Chondrocyte (in vitro differentiated cells): ENCODE results near the gene TMUB2. TPM values are rescaled to one million over a fixed set of nuclear protein-coding genes. Genes with fewer than 3 reads are reported as not detected.

Experiments used
- DNase-seq: peaks from one replicate; pipeline ENCODE4 v3.0.0; 2021; ENCODE audit warnings: mixed read lengths, low spot score
- H3K27ac Mint-ChIP-seq: one replicate; pipeline ENCODE4 v1.8.0; 2021; ENCODE audit warnings: mild to moderate bottlenecking, moderate library complexity, mixed read lengths; ENCODE audit not compliant: unreplicated experiment
- H3K27me3 Mint-ChIP-seq: 2 replicates; pipeline ENCODE4 v1.8.0; 2021; ENCODE audit warnings: low read depth, mixed read lengths
- H3K36me3 Mint-ChIP-seq: 2 replicates; pipeline ENCODE4 v1.8.0; 2021; ENCODE audit warnings: low read depth, mixed read lengths
- H3K4me1 Mint-ChIP-seq: 2 replicates; pipeline ENCODE4 v1.8.0; 2021; ENCODE audit warnings: low read depth, mild to moderate bottlenecking, mixed read lengths
- H3K4me3 Mint-ChIP-seq: one replicate; pipeline ENCODE4 v1.8.0; 2021; ENCODE audit warnings: mild to moderate bottlenecking, moderate library complexity, mixed read lengths; ENCODE audit not compliant: unreplicated experiment
- H3K9me3 Mint-ChIP-seq: 2 replicates; pipeline ENCODE4 v1.8.0; 2021; ENCODE audit warnings: low read depth, mixed read lengths
- CTCF ChIP-seq: fragments of 200-600 bp; sonication (generic); IDR thresholded peaks from 2 replicates; pipeline ENCODE4 v1.5.0; 2021; ENCODE audit warnings: antibody characterized with exemption, mild to moderate bottlenecking, moderate library complexity
- total RNA-seq: library from RNA; stranded (reverse); gene quantifications from 3 replicates; pipeline ENCODE4 v1.2.1, GENCODE V29; 2021

Gene TMUB2
- total RNA-seq, 1 donor from 2014 or later = 34.8 TPM

DNA sequence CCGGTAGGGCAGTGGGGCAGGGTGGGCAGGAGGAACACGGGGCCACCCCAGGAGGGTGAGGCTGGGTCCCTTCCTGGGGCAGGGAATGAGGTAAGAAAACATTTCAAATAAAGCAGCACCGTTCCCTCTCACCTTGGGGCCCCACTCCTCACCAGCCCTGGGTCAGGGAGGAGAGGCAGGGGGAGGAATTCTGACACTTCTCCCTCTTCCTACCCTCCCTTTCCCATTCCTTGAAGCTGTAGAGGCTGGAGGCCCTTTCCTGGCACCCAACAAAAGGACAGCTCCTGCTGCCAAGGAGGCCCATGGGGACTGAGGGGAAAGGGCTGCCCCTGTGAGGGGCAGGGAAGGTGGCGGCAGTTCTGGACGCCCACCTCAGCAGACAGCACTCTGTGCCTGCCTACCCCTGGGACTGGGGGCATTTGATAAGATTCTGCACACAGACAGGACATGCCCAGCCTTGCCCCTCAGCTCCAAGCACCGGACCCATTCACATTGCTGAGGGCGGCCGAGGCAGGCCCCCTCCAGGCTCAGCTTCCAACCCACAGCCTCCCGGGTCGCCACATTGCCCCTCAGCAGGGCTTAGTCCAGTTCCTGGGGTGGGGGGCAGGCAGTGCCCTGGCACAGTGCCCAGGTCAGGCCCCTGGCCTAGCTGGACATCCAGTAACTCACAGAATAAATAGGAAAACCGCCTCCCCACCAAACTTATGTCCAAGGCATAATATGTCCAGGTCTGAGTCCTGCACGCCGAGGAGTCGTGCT, 6.7 kb downstream of the TMUB2 start:
- peaks cover 14% of the 10 kb centered on the region for H3K36me3 Mint-ChIP-seq
- no peaks in the 10 kb centered on the region for H3K27me3 Mint-ChIP-seq
- H3K4me1 Mint-ChIP-seq = peaks cover 22% of the 10 kb centered on the region
- H3K9me3 Mint-ChIP-seq = no peaks in the 10 kb centered on the region
- H3K27ac Mint-ChIP-seq = peak overlapping the region; percentile 34
- DNase-seq = no peak
- H3K4me3 Mint-ChIP-seq = no peak overlapping the region
- no peak for TF ChIP-seq CTCF

- H3K4me3 Mint-ChIP-seq = peak overlapping the region; percentile 77
- no peaks in the 10 kb centered on the region for H3K9me3 Mint-ChIP-seq
- H3K27me3 Mint-ChIP-seq = no peaks in the 10 kb centered on the region
- TF ChIP-seq CTCF = no peak
- H3K4me1 Mint-ChIP-seq = peaks cover 24% of the 10 kb centered on the region
- no peak for DNase-seq
- H3K27ac Mint-ChIP-seq = no peak overlapping the region
- peaks cover 8% of the 10 kb centered on the region for H3K36me3 Mint-ChIP-seq
These were observed 10.3 kb downstream of the TMUB2 start for GRCh38 chr17:44197107-44197506.

- H3K27ac Mint-ChIP-seq = peak overlapping the region; percentile 79
- no peak for DNase-seq
- peak; percentile 44 for TF ChIP-seq CTCF
These were observed 11.4 kb downstream of the TMUB2 start for GRCh38 chr17:44197980-44198720.

GRCh38 chr17:44198721-44199552, 12.2 kb downstream of the TMUB2 start:
- Mint-ChIP-seq H3K36me3 (peaks cover 8% of the 10 kb centered on the region), H3K4me1 (peaks cover 30% of the 10 kb centered on the region), H3K27ac (peak overlapping the region; percentile 79), H3K9me3 (no peaks in the 10 kb centered on the region), H3K4me3 (peak overlapping the region; percentile 77), H3K27me3 (no peaks in the 10 kb centered on the region)
- no peak for TF ChIP-seq CTCF
- DNase-seq = peak; percentile 89

More at GRCh38 chr17:44197980-44198720, 11.4 kb downstream of the TMUB2 start:
- H3K9me3 Mint-ChIP-seq = no peaks in the 10 kb centered on the region
- H3K27me3 Mint-ChIP-seq = no peaks in the 10 kb centered on the region
- peak overlapping the region; percentile 77 for H3K4me3 Mint-ChIP-seq
- peaks cover 24% of the 10 kb centered on the region for H3K4me1 Mint-ChIP-seq
- H3K36me3 Mint-ChIP-seq = peaks cover 8% of the 10 kb centered on the region
